Gastroesophageal sphincter (tissue), 4 donors: ENCODE measurements around the gene TMIE. TPM values are rescaled to one million over a fixed set of nuclear protein-coding genes. Genes with fewer than 3 reads are reported as not detected.

Source experiments
- ATAC-seq: fragments of 150-250 bp; one replicate; pipeline ENCODE4 v1.9.1; 2016; ENCODE audit warnings: mild to moderate bottlenecking, moderate library complexity
- H3K27ac ChIP-seq, 4 donors: fragments of 200-600 bp; sonication (generic) in 3 of 4; 1 replicate in 3 of 4; 2 replicates in 1 of 4; pipeline ENCODE4 v1.5.1; 2016 to 2019
- H3K27me3 ChIP-seq: fragments of 200-600 bp; sonication (generic); one replicate; pipeline ENCODE4 v1.5.1; 2019
- H3K36me3 ChIP-seq, 2 donors: fragments of 200-600 bp; sonication (generic); one replicate each; pipeline ENCODE4 v1.5.1; 2019; ENCODE audit warnings: control low read depth in 1 of 2
- H3K4me1 ChIP-seq, 3 donors: fragments of 200-600 bp; sonication (generic); 1 replicate in 2 of 3; 2 replicates in 1 of 3; pipeline ENCODE4 v1.5.1; 2016 to 2019; ENCODE audit warnings: control low read depth in 2 of 3
- H3K4me3 ChIP-seq, 2 donors: fragments of 200-600 bp; sonication (generic); one replicate each; pipeline ENCODE4 v1.5.1; 2019; ENCODE audit warnings: mild to moderate bottlenecking in 1 of 2, moderate library complexity in 1 of 2
- H3K9me3 ChIP-seq, 3 donors: fragments of 200-600 bp; sonication (generic); one replicate each; pipeline ENCODE4 v1.5.1; 2017 to 2019; ENCODE audit warnings: control low read depth in 2 of 3
- CTCF ChIP-seq, 4 experiments: fragments of 200-600 bp in 2 of 4; fragments of 450-650 bp in 2 of 4; sonication (generic) in 1 of 4; IDR thresholded peaks; one replicate each; pipeline ENCODE4 v1.5.1; 2017 to 2019; ENCODE audit warnings: antibody characterized with exemption in 4 of 4, mild to moderate bottlenecking in 2 of 4, moderate library complexity in 2 of 4
- EP300 ChIP-seq: sonication (generic); formaldehyde crosslinking; IDR thresholded peaks from one replicate; pipeline ENCODE4 v1.6.1; 2017; ENCODE audit warnings: antibody characterized with exemption, mild to moderate bottlenecking
- POLR2A ChIP-seq, 2 donors: fragments of 450-650 bp; IDR thresholded peaks; one replicate each; pipeline ENCODE4 v1.6.1; 2017; ENCODE audit warnings: antibody characterized with exemption in 2 of 2, mild to moderate bottlenecking in 2 of 2, moderate library complexity in 1 of 2
- POLR2AphosphoS5 ChIP-seq: sonication (generic); formaldehyde crosslinking; IDR thresholded peaks from one replicate; pipeline ENCODE4 v1.6.1; 2017; ENCODE audit warnings: antibody characterized with exemption
- WGBS, 2 donors: methylation state at CpG; one replicate each; pipeline ENCODE4 v1.1.5; 2018; ENCODE audit warnings: low coverage in 1 of 2; 5-methylcytosine and 5-hydroxymethylcytosine counted together
- small RNA-seq, 4 donors: library from RNA; depleted of rRNA; stranded (forward); fragments of <200 nt; gene quantifications; one replicate each; pipeline ENCODE3, GENCODE V24; 2016
- total RNA-seq, 4 donors: library from RNA; depleted of rRNA; stranded (reverse); fragments of >200 nt; gene quantifications; one replicate each; pipeline ENCODE4 v1.1.0, GENCODE V29; 2016

Gene TMIE
- total RNA-seq, 4 donors from 2014 or later = 0.15 to 1.4 (median 0.69) TPM; not detected in 1

- 14 to 87% methylated on average over 1 to 4 of the region's 5 CpGs for WGBS, 2 donors
- ATAC-seq = no peak
- Histone ChIP-seq H3K4me1 (no peaks in the 10 kb centered on the region), H3K27ac (no peak overlapping the region), H3K9me3 (peaks cover 0 to 19% (median 0%) of the 10 kb centered on the region in 3 donors), H3K36me3 (no peaks in the 10 kb centered on the region), H3K4me3 (no peak overlapping the region), H3K27me3 (no peaks in the 10 kb centered on the region)
- TF ChIP-seq POLR2A (IDR thresholded peaks at IDR 0.05) (no peak), POLR2AphosphoS5 (no peak), EP300 (no peak), CTCF (IDR thresholded peaks at IDR 0.05) (no peak)
These were observed 58.3 kb downstream of the TMIE start for GRCh38 chr3:46759239-46760167.

Small RNA genes lying within 50 kb of the gene (small RNA-seq; reads per million reads assigned to genes)
- 0 reads per million in 4 donors for gene PRSS45

Other genes starting within 250 kb of the TMIE start
- 100 to 1,000 TPM in 1 of 4 donors, 1 to 10 TPM in 3; 1.2 to 198 (median 1.4) TPM for gene LTF, start 236.5 kb upstream of the TMIE start, total RNA-seq
- gene RTP3, start 203.4 kb upstream of the TMIE start, total RNA-seq = not detected
- 1 to 10 TPM in 2 of 4 donors, under 1 TPM in 1, not detected in 1; 0.62 to 2.0 (median 1.1) TPM for gene LRRC2, start 135.1 kb upstream of the TMIE start, total RNA-seq
- not detected for gene FAM240A, start 88.9 kb upstream of the TMIE start, total RNA-seq
- gene ALS2CL, start 7.7 kb upstream of the TMIE start, total RNA-seq = 10 to 100 TPM in 1 of 4 donors, 1 to 10 TPM in 3; 4.8 to 10.4 (median 9.6) TPM
- under 1 TPM in 2 of 4 donors, not detected in 2; 0.31 to 0.54 TPM for gene PRSS50, start 16.5 kb downstream of the TMIE start, total RNA-seq
- 1 to 10 TPM; 2.6 to 5.3 (median 4.2) TPM for gene MYL3, start 162.1 kb downstream of the TMIE start, total RNA-seq
- 10 to 100 TPM in 3 of 4 donors, 1 to 10 TPM in 1; 7.8 to 18.5 (median 14.5) TPM for gene PTH1R, start 176.3 kb downstream of the TMIE start, total RNA-seq